NB4 (cell line): ENCODE measurements around the gene LIFR.

Source experiments
- DNase-seq: peaks from one replicate; pipeline ENCODE4 v3.0.0; 2010; ENCODE audit warnings: low read depth
- H3K4me3 ChIP-seq: one replicate; pipeline ENCODE4 v1.5.1; 2011; ENCODE audit warnings: mild to moderate bottlenecking, low read depth, low read length, moderate library complexity
- MYC ChIP-seq: IDR thresholded peaks from 2 replicates; pipeline ENCODE4 v1.6.1; 2011; ENCODE audit warnings: low read depth, low read length
- POLR2A ChIP-seq: IDR thresholded peaks from 2 replicates; pipeline ENCODE4 v1.6.1; 2011; ENCODE audit warnings: mild to moderate bottlenecking; ENCODE audit not compliant: insufficient read length; ENCODE audit errors: extremely low read depth
- TF ChIP-seq, protein P1 (sequence below): IDR thresholded peaks from one replicate; pipeline ENCODE4 v1.5.1; 2012; ENCODE audit warnings: low read depth, low read length
- TF ChIP-seq, protein P2 (sequence below): IDR thresholded peaks from 2 replicates; pipeline ENCODE4 v1.6.1; 2011; ENCODE audit warnings: low read depth, low read length

LIFR gene

DNA sequence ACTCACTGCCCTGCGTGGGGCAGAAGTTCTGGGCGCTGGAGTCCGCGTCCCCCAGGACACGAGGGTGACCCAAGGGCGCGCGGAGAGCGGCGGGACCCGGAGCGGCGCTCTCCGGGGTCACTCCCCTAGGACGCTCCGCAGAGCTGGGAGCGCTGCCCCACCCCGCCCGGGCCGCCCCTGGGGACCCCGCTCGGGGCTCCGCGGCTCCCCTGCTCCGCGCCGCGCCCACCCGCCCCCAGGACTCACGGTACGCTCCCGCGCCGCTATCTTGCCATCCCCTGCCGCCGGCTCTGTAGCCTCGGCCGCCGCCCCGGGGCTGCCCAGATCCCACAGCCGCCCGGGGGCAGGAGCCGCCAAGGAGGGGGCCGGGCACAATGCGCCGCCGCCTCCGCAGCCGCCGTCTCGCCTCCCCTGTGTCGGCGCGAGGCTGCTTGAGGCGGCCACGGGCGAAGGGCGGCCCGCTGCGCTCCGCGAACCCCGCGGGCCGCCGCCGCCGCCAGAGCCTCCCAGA lies 303 bp downstream of the LIFR start:
- H3K4me3 ChIP-seq = no peak overlapping the region
- TF ChIP-seq, protein P1, sequence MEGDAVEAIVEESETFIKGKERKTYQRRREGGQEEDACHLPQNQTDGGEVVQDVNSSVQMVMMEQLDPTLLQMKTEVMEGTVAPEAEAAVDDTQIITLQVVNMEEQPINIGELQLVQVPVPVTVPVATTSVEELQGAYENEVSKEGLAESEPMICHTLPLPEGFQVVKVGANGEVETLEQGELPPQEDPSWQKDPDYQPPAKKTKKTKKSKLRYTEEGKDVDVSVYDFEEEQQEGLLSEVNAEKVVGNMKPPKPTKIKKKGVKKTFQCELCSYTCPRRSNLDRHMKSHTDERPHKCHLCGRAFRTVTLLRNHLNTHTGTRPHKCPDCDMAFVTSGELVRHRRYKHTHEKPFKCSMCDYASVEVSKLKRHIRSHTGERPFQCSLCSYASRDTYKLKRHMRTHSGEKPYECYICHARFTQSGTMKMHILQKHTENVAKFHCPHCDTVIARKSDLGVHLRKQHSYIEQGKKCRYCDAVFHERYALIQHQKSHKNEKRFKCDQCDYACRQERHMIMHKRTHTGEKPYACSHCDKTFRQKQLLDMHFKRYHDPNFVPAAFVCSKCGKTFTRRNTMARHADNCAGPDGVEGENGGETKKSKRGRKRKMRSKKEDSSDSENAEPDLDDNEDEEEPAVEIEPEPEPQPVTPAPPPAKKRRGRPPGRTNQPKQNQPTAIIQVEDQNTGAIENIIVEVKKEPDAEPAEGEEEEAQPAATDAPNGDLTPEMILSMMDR = no peak
- no peak for DNase-seq

DNA sequence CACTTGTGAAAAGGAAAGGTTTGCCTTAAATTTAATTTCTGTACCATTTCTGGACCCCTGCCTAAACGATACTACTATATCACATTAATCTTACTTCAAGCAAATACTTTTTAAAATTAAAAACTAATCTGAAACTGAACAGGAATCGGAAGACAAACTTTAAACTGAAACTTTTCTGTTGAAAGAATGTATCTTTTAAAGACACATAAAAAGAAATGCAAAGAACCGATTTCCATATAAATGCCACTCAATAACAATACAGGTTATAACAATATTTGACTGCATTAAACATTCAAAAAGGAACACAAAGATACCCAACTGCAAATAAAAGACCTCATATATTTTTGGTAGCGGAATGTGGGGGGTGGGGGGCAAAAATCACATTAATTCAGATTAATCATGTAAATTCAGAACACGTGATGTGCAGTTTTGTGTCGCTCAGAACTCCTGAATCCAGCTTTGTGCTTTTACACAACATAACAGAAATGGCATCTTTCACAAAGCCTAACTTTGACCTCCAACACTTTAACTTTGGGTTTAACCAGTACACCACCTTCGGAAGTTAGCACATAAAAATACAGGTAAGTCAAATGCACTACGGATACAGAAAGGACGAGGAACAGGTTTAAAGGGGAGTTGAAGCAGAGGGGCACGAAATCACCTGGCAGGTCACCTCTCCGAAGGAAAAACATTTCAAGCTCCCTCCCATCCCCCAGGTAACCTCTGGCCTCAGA lies 925 bp downstream of the LIFR start:
- TF ChIP-seq, protein P1 = no peak
- TF ChIP-seq POLR2A (no peak), MYC (no peak)
- TF ChIP-seq, protein P2, sequence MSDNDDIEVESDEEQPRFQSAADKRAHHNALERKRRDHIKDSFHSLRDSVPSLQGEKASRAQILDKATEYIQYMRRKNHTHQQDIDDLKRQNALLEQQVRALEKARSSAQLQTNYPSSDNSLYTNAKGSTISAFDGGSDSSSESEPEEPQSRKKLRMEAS = no peak
- no peak for DNase-seq
- no peak overlapping the region for H3K4me3 ChIP-seq

DNA sequence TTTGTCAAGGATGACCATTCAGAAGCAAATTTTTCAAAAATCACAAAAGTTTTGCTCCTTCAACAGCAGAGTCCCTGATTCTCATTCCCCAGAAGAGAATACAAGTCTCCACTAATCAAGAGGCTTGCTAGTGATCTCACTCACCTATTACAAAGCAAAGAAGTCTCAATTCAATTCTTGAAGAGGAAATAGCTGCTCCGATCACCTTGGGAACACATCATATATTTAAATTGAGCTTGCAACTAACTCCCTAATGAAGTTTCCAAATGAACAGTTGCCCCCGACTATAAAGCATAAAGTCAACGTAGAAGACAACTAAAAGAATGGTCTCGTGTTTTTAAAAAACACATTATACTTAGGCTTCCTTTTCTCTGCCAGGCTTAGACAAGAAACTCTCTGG lies 1.6 kb downstream of the LIFR start:
- no peak for DNase-seq
- H3K4me3 ChIP-seq = no peak overlapping the region
- TF ChIP-seq POLR2A (no peak), MYC (no peak)
- TF ChIP-seq, protein P2 = no peak
- TF ChIP-seq, protein P1 = no peak

DNA sequence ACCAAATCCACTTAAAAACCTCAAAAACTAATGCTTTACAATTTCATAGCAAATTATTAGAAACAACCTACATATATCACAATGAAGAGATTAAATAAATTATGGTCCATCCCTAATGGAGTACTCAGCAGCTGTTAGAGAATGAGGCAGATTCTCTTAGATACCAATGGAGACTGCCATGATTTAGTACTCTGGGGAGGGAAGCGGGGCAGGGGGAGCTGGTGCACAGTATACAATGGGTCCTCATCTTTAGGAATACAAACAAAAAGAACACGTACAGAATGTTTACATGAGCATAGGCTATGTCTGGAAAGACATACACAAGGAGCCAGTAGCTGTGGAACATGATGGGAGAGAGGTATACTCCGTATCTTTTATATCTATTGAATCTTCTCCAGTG lies 2.0 kb downstream of the LIFR start:
- TF ChIP-seq MYC = no peak
- TF ChIP-seq, protein P1 = no peak
- TF ChIP-seq, protein P2 = no peak
- TF ChIP-seq POLR2A = no peak
- no peak for DNase-seq
- no peak overlapping the region for H3K4me3 ChIP-seq

DNA sequence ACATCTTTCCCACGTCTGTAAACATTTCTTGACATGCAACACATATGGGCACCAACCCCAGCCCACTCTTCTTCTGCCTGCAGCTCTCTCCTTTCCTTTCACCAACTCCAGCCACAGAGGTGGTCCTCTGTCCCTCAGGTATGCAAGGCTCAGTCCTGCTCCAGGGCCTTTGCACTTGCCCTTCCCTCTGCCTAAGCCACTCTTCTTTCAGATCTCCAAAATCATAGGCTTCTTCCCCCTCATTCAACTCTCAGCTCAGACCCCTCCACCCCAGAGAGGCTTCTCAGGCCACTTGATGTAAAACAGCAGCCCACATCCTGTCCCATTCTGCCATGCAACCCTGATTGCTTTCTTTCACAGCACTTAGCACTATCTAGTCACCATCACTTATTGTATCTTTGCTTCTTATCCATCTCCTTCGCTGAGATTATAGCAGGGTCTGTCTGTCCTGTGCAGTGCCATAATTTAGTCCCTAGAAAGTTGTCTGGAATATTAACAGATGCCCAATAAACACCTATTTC lies 3.4 kb downstream of the LIFR start:
- no peak for DNase-seq
- no peak overlapping the region for H3K4me3 ChIP-seq
- TF ChIP-seq POLR2A (no peak), MYC (no peak)
- TF ChIP-seq, protein P1 = no peak
- TF ChIP-seq, protein P2 = no peak
